HepG2 (cell line): Measurements from ENCODE around the gene BABAM2.

Experiments
- CTCF ChIP-seq: sonication (generic); formaldehyde crosslinking; IDR thresholded peaks from 2 replicates; pipeline ENCODE4 v1.5.0; 2020; ENCODE audit warnings: mild to moderate bottlenecking, missing genetic modification reagents, moderate library complexity
- EZH2 ChIP-seq: conservative IDR thresholded peaks from 2 replicates; pipeline ENCODE4 v1.6.1; 2012; ENCODE audit warnings: mild to moderate bottlenecking, low read depth, low read length, moderate library complexity
- GTF2F1 ChIP-seq: fragments of 150-350 bp; IDR thresholded peaks from 2 replicates; pipeline ENCODE4 v1.6.1; 2014; ENCODE audit warnings: low read length
- HIVEP1 ChIP-seq: sonication (generic); formaldehyde crosslinking; IDR thresholded peaks from 2 replicates; pipeline ENCODE4 v1.4.0; 2020; ENCODE audit warnings: mild to moderate bottlenecking, missing genetic modification reagents
- NR3C1 ChIP-seq: sonication (generic); formaldehyde crosslinking; IDR thresholded peaks from 2 replicates; pipeline ENCODE4 v1.4.0; 2020; ENCODE audit warnings: missing genetic modification reagents
- RAD21 ChIP-seq: fragments of 450-650 bp; formaldehyde crosslinking; IDR thresholded peaks from 2 replicates; pipeline ENCODE4 v1.5.0; 2020; ENCODE audit warnings: mild to moderate bottlenecking
- RFX3 ChIP-seq: IDR thresholded peaks from 2 replicates; pipeline ENCODE4 v1.6.1; 2016; ENCODE audit warnings: missing biosample characterization, missing genetic modification reagents
- ZC3H4 ChIP-seq: sonication (generic); formaldehyde crosslinking; IDR thresholded peaks from 2 replicates; pipeline ENCODE4 v1.4.0; 2020; ENCODE audit warnings: missing genetic modification reagents, borderline replicate concordance
- ZNF407 ChIP-seq: sonication (generic); formaldehyde crosslinking; IDR thresholded peaks from one replicate; pipeline ENCODE4 v1.5.1; 2020; ENCODE audit warnings: mild to moderate bottlenecking, missing genetic modification reagents; ENCODE audit errors: not compliant biosample characterization
- ZNF589 ChIP-seq: sonication (generic); formaldehyde crosslinking; conservative IDR thresholded peaks from 2 replicates; pipeline ENCODE4 v1.8.0; 2022; ENCODE audit warnings: mild to moderate bottlenecking, moderate library complexity, missing genetic modification reagents
- ZNF607 ChIP-seq: sonication (generic); formaldehyde crosslinking; IDR thresholded peaks from 2 replicates; pipeline ENCODE4 v1.5.1; 2020; ENCODE audit warnings: missing genetic modification reagents, mild to moderate bottlenecking, borderline replicate concordance
- TF ChIP-seq, protein P1 (sequence below), 2 experiments: sonication (generic) in 1 of 2; formaldehyde crosslinking in 1 of 2; IDR thresholded peaks; 2 replicates each; pipeline versions ENCODE4 v1.5.1 to v1.6.1; 2011 to 2020; ENCODE audit warnings: borderline replicate concordance in 1 of 2, low read depth in 1 of 2, low read length in 1 of 2, mild to moderate bottlenecking in 1 of 2, missing genetic modification reagents in 1 of 2, moderate library complexity in 1 of 2
- TF ChIP-seq, protein P2 (sequence below): sonication (generic); formaldehyde crosslinking; IDR thresholded peaks from 2 replicates; pipeline ENCODE4 v1.4.0; 2020; ENCODE audit warnings: missing genetic modification reagents
- TF ChIP-seq, protein P3 (sequence below): sonication (generic); formaldehyde crosslinking; IDR thresholded peaks from 2 replicates; pipeline ENCODE4 v1.8.0; 2022; ENCODE audit warnings: mild to moderate bottlenecking, missing genetic modification reagents, borderline replicate concordance

GRCh38 chr2:27914805-27915175, 24.3 kb downstream of the BABAM2 start:
- TF ChIP-seq GTF2F1 = no peak
- TF ChIP-seq, protein P1, sequence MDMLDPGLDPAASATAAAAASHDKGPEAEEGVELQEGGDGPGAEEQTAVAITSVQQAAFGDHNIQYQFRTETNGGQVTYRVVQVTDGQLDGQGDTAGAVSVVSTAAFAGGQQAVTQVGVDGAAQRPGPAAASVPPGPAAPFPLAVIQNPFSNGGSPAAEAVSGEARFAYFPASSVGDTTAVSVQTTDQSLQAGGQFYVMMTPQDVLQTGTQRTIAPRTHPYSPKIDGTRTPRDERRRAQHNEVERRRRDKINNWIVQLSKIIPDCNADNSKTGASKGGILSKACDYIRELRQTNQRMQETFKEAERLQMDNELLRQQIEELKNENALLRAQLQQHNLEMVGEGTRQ (IDR thresholded peaks at IDR 0.05; ENCODE audit: low read depth, low read length) = no peak
- TF ChIP-seq, protein P1 (CRISPR knock-in tag; IDR thresholded peaks at IDR 0.05; ENCODE audit: borderline replicate concordance) = no peak
- TF ChIP-seq HIVEP1 (CRISPR knock-in tag) = no peak
- TF ChIP-seq ZNF607 (CRISPR knock-in tag) = no peak
- TF ChIP-seq ZC3H4 (CRISPR knock-in tag) = no peak
- TF ChIP-seq ZNF407 (CRISPR knock-in tag) = no peak
- no peak for TF ChIP-seq ZNF589
- TF ChIP-seq, protein P2, sequence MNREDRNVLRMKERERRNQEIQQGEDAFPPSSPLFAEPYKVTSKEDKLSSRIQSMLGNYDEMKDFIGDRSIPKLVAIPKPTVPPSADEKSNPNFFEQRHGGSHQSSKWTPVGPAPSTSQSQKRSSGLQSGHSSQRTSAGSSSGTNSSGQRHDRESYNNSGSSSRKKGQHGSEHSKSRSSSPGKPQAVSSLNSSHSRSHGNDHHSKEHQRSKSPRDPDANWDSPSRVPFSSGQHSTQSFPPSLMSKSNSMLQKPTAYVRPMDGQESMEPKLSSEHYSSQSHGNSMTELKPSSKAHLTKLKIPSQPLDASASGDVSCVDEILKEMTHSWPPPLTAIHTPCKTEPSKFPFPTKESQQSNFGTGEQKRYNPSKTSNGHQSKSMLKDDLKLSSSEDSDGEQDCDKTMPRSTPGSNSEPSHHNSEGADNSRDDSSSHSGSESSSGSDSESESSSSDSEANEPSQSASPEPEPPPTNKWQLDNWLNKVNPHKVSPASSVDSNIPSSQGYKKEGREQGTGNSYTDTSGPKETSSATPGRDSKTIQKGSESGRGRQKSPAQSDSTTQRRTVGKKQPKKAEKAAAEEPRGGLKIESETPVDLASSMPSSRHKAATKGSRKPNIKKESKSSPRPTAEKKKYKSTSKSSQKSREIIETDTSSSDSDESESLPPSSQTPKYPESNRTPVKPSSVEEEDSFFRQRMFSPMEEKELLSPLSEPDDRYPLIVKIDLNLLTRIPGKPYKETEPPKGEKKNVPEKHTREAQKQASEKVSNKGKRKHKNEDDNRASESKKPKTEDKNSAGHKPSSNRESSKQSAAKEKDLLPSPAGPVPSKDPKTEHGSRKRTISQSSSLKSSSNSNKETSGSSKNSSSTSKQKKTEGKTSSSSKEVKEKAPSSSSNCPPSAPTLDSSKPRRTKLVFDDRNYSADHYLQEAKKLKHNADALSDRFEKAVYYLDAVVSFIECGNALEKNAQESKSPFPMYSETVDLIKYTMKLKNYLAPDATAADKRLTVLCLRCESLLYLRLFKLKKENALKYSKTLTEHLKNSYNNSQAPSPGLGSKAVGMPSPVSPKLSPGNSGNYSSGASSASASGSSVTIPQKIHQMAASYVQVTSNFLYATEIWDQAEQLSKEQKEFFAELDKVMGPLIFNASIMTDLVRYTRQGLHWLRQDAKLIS (CRISPR knock-in tag) = no peak
- no peak for TF ChIP-seq RFX3 (CRISPR knock-in tag)
- no peak for TF ChIP-seq EZH2
- TF ChIP-seq CTCF (CRISPR knock-in tag) = no peak
- TF ChIP-seq RAD21 = no peak
- TF ChIP-seq, protein P3, sequence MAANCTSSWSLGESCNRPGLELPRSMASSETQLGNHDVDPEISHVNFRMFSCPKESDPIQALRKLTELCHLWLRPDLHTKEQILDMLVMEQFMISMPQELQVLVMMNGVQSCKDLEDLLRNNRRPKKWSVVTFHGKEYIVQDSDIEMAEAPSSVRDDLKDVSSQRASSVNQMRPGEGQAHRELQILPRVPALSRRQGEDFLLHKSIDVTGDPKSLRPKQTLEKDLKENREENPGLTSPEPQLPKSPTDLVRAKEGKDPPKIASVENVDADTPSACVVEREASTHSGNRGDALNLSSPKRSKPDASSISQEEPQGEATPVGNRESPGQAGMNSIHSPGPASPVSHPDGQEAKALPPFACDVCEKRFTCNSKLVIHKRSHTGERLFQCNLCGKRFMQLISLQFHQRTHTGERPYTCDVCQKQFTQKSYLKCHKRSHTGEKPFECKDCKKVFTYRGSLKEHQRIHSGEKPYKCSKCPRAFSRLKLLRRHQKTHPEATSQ (CRISPR knock-in tag) = no peak
- no peak for TF ChIP-seq NR3C1 (CRISPR knock-in tag)
